D341Med (cell line): Measurements from ENCODE around the gene HINT1.
A peak's percentile ranks its signal among the peaks of the same experiment; 100 is the strongest.

Experiments
- DNase-seq: peaks from one replicate; pipeline ENCODE4 v3.0.0; 2012; ENCODE audit warnings: low spot score

Gene HINT1

DNA sequence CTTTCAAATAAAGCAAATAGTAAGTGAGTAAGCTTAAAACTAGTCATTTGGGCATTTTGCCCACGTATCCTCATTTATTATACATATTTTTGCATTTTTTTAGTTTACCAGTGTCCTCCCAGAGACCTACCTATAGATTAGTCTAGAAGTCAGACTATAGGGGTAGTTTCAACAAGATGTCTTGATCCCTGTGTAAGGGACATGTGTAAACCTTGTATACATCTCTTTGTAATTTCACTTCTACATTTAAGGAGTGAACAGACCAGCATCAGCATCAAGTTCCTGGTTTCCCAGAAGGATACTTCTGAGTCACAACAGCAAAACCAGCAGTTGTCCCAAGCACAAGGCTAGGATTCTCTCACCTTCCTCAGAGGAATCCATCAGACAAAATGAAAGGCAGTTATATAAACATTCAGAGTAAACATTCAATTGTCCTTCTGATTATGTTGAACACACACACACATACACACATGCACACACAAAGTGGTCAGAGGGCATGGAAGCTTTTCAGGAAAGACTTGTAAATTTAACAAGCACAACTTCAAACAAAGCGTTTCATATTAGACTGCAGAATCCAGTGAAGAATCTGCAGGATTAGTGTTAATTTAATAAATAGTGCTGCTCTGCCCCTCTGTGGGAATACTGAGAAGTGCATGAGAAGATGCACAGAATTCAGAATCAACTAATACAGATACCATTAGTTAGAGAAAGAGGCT, 55.4 kb downstream of the HINT1 start:
- peak; percentile 47 for DNase-seq
